HG03159 (cell line): Measurements from ENCODE around the gene RASA3.

Experiments
- ATAC-seq: cut with Tn5 transposase; IDR thresholded peaks from one replicate; pipeline ENCODE4 v1.9.1; 2021; ENCODE audit warnings: mild to moderate bottlenecking, moderate library complexity; ENCODE audit not compliant: unreplicated experiment

The RASA3 gene

GRCh38 chr13:113929628-113930615 lies 202.5 kb downstream of the RASA3 start:
- no peak for ATAC-seq

- ATAC-seq: no peak
Observed at GRCh38 chr13:113928685-113929627, 203.5 kb downstream of the RASA3 start.
